Dendritic cell treated with granulocyte-macrophage colony-stimulating factor and Interleukin-4, amounts not matched to agents 40 ng/mL and 50 ng/mL, for 4 days (primary cell): ENCODE results near the gene GPC6.
A peak's percentile ranks its signal among the peaks of the same experiment; 100 is the strongest.

ENCODE experiments used
- H3K27ac Mint-ChIP-seq: one replicate; pipeline ENCODE4 v1.8.0; 2022; ENCODE audit warnings: mild to moderate bottlenecking, mixed read lengths
- H3K27me3 Mint-ChIP-seq: one replicate; pipeline ENCODE4 v1.8.0; 2022; ENCODE audit warnings: mild to moderate bottlenecking, mixed read lengths
- H3K36me3 Mint-ChIP-seq: one replicate; pipeline ENCODE4 v1.8.0; 2022; ENCODE audit warnings: low read depth, mixed read lengths
- H3K4me1 Mint-ChIP-seq: one replicate; pipeline ENCODE4 v1.8.0; 2022; ENCODE audit warnings: low read depth, mixed read lengths
- H3K4me3 Mint-ChIP-seq: one replicate; pipeline ENCODE4 v1.8.0; 2022; ENCODE audit warnings: mild to moderate bottlenecking, moderate library complexity, mixed read lengths
- H3K9me3 Mint-ChIP-seq: one replicate; pipeline ENCODE4 v1.8.0; 2022; ENCODE audit warnings: mixed read lengths
- intact Hi-C: fragments of 100-400 bp; cut with micrococcal nuclease; formaldehyde crosslinking; loops from one replicate; pipeline ENCODE4 v1.15.0; 2022

Gene GPC6

DNA sequence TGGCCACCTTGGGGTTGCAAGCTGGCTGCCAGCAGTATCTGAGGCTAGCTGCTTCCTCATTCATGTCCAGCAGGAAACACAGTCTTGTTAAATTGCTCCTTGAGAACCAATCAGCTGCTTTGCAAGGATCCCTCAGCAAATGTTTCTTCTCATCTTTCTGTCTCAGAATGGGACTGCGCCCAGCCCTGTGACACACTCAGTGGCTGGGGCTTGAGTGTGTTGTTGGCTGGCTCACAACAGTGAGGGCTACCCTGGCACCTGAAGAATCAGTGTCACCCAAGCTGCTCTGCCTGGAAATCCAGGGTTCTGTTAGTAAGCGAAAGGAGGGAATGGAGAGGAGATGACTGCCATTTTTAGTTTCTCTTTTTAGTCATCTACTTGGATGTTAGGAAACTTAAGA is 935.7 kb downstream of the GPC6 start:
- H3K27me3 Mint-ChIP-seq: no peaks in the 10 kb centered on the region
- no peak overlapping the region for H3K27ac Mint-ChIP-seq
- no peaks in the 10 kb centered on the region for H3K36me3 Mint-ChIP-seq
- peaks cover 9% of the 10 kb centered on the region for H3K9me3 Mint-ChIP-seq
- no peak overlapping the region for H3K4me3 Mint-ChIP-seq
- peaks cover 1% of the 10 kb centered on the region for H3K4me1 Mint-ChIP-seq
- intact Hi-C loops: no loop called here

DNA sequence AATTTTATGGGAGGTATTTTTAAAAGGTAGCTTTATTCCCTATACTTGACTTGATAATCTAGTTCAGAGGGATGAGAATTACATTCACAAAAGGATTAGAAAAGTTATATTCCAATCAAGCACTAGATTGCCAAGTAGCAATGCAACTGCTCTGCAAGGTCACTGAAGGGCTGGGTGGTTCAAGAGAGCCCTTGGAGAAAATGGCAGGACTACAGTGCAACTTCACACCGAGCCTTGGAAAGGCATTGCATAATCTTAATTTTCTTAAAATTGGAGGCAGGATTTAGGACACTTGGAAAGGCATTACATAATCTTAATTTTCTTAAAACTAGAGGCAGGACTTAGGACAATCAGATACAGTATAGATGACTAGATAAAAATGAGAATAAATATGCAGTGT is 936.9 kb downstream of the GPC6 start:
- Mint-ChIP-seq H3K27me3 (no peaks in the 10 kb centered on the region), H3K4me3 (no peak overlapping the region)
- intact Hi-C loops: no loop called here

DNA sequence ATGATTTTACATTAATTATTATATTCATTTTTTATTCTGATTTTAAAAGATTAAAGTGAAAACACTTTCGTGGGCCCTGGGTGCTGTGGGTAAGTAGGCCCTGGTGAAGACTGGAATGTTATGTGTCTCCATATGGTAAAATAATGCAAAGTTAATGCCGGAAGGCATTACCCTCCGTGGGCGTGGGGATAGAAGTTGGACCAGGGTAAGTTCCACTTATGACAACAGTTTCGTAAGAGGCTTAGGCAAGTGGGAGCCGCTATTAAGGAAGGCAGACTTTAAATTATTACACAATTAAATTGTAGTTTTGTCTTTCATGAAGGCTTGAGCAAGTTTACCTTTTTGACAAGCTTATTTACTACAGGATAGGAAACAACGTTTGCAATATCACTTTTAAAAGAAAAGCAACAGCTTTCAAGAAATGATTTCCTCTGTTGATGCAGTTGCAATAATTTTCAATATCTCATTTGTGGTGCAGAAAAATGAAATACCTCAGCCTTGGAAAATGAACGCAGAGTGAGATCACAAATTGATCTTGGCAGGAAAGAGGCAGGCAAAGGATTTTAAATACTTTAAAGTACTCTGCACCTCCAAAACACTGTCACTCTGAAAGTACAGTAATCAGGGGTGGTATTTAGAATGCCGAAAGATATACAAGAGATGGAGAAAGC is 942.3 kb downstream of the GPC6 start:
- Mint-ChIP-seq H3K4me1 (peaks cover 22% of the 10 kb centered on the region), H3K27me3 (no peaks in the 10 kb centered on the region), H3K36me3 (no peaks in the 10 kb centered on the region), H3K9me3 (no peaks in the 10 kb centered on the region), H3K27ac (no peak overlapping the region), H3K4me3 (no peak overlapping the region)
- intact Hi-C loops: no loop called here

More for the DNA sequence above, 936.9 kb downstream of the GPC6 start:
- Mint-ChIP-seq H3K27ac (no peak overlapping the region), H3K4me1 (peaks cover 6% of the 10 kb centered on the region), H3K36me3 (no peaks in the 10 kb centered on the region), H3K9me3 (peaks cover 9% of the 10 kb centered on the region)

DNA sequence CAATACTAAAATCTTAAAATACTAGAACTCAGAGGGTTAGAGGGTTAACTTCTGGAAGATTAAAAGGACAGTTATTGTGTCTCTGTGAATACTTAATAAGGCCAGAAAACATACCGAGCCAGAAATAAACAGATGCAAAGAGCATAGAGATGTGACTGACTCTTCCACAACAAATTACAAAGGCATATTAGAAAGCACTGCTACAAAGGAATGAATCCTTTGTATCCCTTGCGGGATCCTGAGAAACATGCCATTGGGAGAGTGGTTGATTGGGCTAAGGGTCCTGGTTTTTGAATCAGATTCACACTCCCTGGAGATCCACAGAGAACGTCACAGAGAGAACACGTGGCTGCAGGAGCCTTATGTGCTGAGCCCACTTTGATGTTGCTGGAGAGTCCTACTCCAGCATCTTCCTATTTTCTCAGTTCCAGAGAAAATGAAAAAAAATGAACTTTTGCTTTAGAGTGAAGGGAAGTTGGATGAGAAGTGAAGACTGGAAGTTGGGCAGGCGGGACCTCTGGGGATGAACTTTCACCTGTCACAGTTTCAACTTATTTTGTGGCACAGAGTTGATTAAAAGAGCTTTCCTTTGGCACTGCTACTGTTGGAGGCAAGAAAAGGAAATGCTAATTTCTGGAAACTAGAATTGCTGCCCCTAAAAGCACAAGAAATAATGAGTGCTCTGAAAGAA is 943.0 kb downstream of the GPC6 start:
- H3K4me3 Mint-ChIP-seq: no peak overlapping the region
- intact Hi-C loops: no loop called here
- no peak overlapping the region for H3K27ac Mint-ChIP-seq
- no peaks in the 10 kb centered on the region for H3K27me3 Mint-ChIP-seq
- H3K4me1 Mint-ChIP-seq: peaks cover 28% of the 10 kb centered on the region
- H3K36me3 Mint-ChIP-seq: no peaks in the 10 kb centered on the region
- no peaks in the 10 kb centered on the region for H3K9me3 Mint-ChIP-seq

DNA sequence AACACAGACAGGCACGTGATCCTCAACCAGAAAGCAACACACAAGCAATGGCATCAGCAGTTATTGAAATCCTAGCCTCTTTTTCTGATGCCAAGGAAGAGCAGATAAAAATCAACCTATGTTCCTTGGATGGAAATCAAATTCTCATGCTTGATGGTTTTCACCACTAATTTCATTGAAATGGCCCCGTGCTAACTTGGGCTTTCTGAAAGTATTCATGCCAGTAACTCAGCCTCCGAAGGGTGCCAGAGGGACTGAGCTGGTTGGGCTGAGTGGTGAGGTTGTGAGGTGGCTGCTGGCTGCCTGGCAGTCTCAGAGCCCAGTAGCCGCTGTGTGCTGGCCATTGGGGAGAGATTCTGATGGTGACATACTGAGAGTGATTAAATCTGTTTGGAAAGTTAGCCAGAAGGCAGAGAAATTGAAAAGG is 943.6 kb downstream of the GPC6 start:
- H3K27me3 Mint-ChIP-seq: no peaks in the 10 kb centered on the region
- H3K9me3 Mint-ChIP-seq: no peaks in the 10 kb centered on the region
- no peak overlapping the region for H3K27ac Mint-ChIP-seq
- H3K36me3 Mint-ChIP-seq: no peaks in the 10 kb centered on the region
- peaks cover 28% of the 10 kb centered on the region for H3K4me1 Mint-ChIP-seq
- H3K4me3 Mint-ChIP-seq: no peak overlapping the region
- intact Hi-C loops: no loop called here

DNA sequence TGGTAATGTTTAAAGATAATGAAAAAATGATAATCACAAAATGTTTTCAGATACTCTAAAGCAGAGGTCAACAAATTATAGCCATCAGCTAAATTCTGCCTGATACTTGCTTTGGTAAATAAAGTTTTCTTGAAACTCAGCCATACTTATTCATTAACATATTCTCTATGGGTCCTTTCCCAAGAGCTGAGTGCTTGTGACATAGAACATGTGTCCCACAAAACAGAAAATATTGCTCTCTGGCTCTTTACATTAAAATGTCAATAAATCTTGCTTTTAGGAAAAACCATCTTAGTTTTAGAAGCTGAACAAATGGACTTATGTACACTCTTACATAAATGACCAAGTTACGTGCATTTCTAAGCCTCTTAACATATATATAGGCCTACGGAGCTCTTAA is 945.8 kb downstream of the GPC6 start:
- Mint-ChIP-seq H3K36me3 (no peaks in the 10 kb centered on the region), H3K27ac (no peak overlapping the region), H3K4me3 (no peak overlapping the region), H3K9me3 (no peaks in the 10 kb centered on the region), H3K4me1 (peaks cover 25% of the 10 kb centered on the region), H3K27me3 (no peaks in the 10 kb centered on the region)
- intact Hi-C loops: no loop called here

DNA sequence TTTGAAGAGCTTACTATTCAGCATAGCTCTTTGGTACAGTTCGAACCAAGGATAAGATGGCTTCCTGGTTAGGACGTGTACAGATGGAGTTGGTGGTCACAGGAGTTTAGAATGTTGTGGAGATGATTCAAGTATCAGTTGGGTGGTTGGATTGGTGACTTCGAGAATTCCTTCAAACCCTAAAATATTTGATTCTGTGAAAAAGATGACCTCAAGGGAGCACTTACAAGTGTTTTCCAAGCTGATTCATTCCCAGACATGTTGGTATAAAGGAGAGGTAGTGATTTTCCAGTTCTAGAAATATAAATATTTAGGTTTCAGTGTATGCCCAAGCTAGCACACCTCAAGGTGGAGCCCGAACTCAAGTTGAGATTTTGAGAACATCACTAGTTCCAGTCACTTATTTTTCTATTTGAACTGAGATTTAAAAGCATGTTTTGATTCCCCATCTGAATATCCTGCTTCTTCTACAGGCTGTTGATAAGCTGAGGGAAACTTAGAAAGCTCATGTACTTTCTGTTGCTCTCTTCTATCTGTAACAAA is 946.8 kb downstream of the GPC6 start:
- Mint-ChIP-seq H3K9me3 (no peaks in the 10 kb centered on the region), H3K36me3 (no peaks in the 10 kb centered on the region), H3K27ac (no peak overlapping the region), H3K27me3 (no peaks in the 10 kb centered on the region), H3K4me1 (peaks cover 22% of the 10 kb centered on the region), H3K4me3 (no peak overlapping the region)
- intact Hi-C loops: no loop called here

DNA sequence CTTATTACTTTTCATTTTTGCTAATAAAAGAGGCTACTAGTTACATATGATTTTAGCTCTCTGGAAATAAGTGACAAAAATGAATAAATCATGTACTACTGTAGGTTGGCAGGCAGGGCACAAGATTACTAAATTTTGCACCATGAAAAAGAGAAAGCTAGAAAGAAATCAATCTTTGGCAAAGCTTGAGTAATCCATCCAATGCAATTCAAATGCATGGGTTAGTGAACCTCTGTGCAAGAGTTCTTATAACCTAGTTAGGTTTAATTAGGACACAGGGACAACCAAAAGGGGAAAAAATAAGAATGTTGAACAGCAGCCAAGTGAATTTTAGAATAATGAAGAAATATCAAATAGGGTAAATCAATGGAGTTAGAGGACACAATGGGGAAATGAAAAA is 947.4 kb downstream of the GPC6 start:
- no peaks in the 10 kb centered on the region for H3K9me3 Mint-ChIP-seq
- no peak overlapping the region for H3K27ac Mint-ChIP-seq
- intact Hi-C loops: no loop called here
- H3K36me3 Mint-ChIP-seq: no peaks in the 10 kb centered on the region
- H3K27me3 Mint-ChIP-seq: no peaks in the 10 kb centered on the region
- peaks cover 27% of the 10 kb centered on the region for H3K4me1 Mint-ChIP-seq
- H3K4me3 Mint-ChIP-seq: no peak overlapping the region

DNA sequence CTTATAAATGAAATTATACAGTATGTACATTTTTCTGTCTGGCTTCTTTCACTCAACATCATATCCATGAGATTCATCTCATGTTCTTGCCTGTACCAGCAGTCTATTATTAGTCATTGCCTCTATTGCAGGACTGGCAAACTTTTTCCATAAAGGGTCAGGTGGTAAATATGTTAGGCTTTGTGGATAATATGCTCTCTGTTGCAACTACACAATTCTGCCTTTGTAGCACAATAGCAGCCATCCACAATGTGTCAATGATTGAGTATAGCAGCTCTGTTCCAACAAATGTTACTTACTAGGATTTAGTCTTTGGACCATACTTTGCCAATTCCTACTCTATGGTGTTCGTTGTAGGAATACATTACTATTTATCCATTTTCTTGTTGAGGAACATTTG is 948.5 kb downstream of the GPC6 start:
- Mint-ChIP-seq H3K4me1 (peaks cover 18% of the 10 kb centered on the region), H3K9me3 (no peaks in the 10 kb centered on the region), H3K4me3 (no peak overlapping the region), H3K36me3 (no peaks in the 10 kb centered on the region), H3K27ac (no peak overlapping the region), H3K27me3 (no peaks in the 10 kb centered on the region)
- intact Hi-C loops: no loop called here

DNA sequence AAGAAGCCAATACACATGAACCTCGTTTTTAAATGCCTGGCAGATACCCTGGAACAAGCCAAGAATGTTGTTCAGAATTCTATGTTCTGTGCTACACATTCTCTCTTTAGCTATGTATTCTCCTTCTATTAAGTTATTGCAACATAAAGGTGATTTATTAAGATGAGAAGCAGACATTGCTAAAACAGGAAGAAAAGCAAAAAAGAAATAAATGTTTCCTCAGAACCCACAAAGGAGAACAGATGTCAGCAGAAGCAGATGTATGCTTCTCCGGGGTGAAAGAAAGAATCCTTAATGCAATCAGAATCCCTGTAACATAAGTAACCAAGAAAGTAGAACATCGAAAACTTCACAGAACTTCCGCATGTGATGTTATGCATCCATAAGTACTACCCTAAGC is 950.0 kb downstream of the GPC6 start:
- intact Hi-C loops: no loop called here
- Mint-ChIP-seq H3K27me3 (no peaks in the 10 kb centered on the region), H3K4me1 (peaks cover 14% of the 10 kb centered on the region), H3K36me3 (no peaks in the 10 kb centered on the region), H3K4me3 (no peak overlapping the region), H3K9me3 (no peaks in the 10 kb centered on the region), H3K27ac (no peak overlapping the region)

DNA sequence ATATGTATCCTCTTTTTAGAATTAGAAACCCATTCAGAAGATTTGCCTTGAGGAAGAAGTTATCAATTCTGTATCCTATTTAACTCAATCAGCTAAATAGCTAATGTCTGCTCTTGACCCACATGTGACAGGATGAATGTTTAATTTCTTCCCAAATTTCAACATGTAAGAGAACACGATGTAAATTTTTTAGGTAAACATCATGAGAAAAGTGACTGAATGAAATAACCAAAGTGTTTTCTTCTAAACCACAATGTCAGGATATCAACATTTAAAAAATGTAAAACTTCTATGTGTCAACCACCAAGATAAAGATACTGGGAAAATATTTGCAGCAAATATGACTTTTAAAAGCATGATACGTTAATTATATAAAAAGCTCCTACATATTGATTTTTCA is 950.4 kb downstream of the GPC6 start:
- Mint-ChIP-seq H3K4me3 (no peak overlapping the region), H3K9me3 (no peaks in the 10 kb centered on the region), H3K27me3 (no peaks in the 10 kb centered on the region), H3K27ac (no peak overlapping the region), H3K4me1 (peaks cover 19% of the 10 kb centered on the region), H3K36me3 (no peaks in the 10 kb centered on the region)
- intact Hi-C loops: no loop called here

DNA sequence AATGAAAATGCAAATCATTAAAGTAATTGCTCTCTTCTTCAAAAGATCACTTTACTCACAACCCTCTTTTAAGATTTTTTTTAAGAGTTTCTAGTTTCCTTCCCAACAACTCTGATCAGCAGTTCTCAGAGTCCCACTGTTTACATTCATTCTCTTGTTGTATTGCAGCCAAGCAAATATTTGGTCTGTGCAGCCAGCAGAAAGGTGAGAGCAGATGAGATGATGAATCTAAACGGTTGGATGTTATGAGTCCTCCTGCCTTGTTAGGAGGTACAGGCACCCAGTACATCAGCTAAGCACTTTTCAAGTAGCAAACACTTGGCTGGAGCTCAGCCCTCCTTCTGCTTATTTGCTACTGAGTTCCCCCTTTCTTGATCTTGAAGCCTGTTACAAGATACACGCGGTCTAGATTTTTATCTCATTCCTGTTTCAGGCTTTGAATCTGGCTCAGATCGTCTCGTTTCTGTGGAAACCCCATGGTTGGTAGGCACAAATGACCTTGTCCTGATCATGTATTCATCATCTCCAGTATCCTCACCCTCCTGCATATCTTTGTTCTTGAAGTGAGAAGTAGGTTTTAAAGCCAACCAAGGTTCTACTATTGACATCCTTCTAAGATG is 952.1 kb downstream of the GPC6 start:
- H3K9me3 Mint-ChIP-seq: no peaks in the 10 kb centered on the region
- H3K27me3 Mint-ChIP-seq: no peaks in the 10 kb centered on the region
- H3K36me3 Mint-ChIP-seq: no peaks in the 10 kb centered on the region
- no peak overlapping the region for H3K4me3 Mint-ChIP-seq
- peaks cover 32% of the 10 kb centered on the region for H3K4me1 Mint-ChIP-seq
- H3K27ac Mint-ChIP-seq: no peak overlapping the region
- intact Hi-C loops: no loop called here

DNA sequence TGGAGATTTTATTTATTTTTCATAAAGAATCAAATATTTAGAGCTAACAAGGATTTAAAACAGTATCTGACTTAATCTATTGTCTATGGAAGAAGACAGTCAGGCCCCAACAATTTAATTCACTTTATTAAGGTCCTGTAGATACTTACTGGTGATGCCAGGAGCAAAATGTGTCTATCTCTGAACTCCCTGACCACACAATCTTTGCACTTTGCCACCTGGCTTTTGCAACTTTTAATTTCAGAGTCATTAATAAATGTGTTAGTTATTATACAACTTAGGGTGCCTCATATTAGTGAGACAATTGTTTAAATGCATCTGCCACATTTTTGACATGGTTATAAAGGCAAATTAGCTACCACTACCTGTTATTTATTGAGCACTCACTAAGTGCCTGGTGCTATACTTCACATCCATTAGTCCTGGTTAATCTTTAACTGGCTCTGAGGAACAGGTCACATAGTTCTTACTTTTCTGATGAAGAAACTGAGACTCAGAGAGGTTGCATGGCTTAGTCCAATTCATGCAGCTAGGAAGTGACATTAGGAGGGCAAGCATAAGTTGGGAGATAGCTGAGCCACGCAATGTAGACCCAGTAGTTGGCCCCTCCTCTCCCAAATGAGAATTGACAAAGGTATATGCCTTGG is 955.0 kb downstream of the GPC6 start:
- Mint-ChIP-seq H3K27me3 (peaks cover 2% of the 10 kb centered on the region), H3K9me3 (no peaks in the 10 kb centered on the region), H3K27ac (peak overlapping the region; percentile 60), H3K4me1 (peaks cover 27% of the 10 kb centered on the region), H3K36me3 (no peaks in the 10 kb centered on the region), H3K4me3 (no peak overlapping the region)
- intact Hi-C loops: no loop called here

DNA sequence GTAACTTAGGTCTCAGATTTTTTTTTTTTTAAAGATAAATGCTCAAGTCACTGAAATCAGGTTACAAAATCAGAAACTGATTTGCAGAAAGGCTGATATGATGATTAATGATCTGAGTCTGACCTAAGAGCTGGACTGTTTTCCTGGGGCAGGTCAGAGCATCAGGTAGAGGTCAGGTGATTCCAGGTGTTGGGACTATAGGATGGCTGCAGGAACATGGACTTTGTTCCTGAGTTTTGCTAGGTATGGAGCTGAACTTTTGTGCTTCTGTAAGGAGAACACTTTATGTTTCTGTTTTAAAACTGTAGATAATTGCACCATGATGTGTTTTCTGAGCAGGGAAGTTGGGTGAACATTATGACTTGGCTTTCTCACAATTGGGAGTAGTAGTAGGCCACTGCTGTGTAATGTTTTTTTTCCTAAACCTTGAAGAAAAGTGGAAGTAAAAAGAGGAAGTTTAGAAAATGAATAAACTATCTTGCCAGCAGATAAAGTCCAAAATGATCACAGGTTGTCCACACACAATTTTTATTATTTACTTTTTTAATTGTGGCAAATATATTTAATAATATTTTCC is 955.7 kb downstream of the GPC6 start:
- H3K4me1 Mint-ChIP-seq: peaks cover 27% of the 10 kb centered on the region
- peaks cover 2% of the 10 kb centered on the region for H3K27me3 Mint-ChIP-seq
- H3K27ac Mint-ChIP-seq: peak overlapping the region; percentile 60
- H3K9me3 Mint-ChIP-seq: no peaks in the 10 kb centered on the region
- no peaks in the 10 kb centered on the region for H3K36me3 Mint-ChIP-seq
- intact Hi-C loops: no loop called here
- no peak overlapping the region for H3K4me3 Mint-ChIP-seq
